ENCODE measurements around the gene PLA2G4A.

PLA2G4A gene

DNA sequence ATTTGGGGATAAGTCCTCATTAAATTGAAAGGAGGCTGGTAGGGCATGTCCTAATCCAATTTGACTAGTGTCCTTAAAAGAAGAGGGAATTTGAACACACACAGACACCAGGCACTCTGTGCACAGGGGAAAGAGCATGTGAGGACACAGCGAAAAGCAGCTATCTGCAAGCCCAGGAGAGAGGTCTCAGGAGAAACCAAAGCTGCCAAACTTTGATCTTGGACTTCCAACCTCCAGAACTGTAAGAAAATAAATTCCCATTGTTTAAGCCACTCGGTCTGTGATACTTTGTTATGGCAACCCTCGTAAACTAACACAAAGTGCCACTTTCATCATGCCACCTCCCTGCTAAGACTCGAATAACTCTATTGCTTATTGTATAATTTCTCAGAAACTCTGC is 13.8 kb downstream of the PLA2G4A start:
- no peak overlapping the region for H3K4me3 ChIP-seq (ENCODE audit: low read length)
- TF ChIP-seq, protein P1, sequence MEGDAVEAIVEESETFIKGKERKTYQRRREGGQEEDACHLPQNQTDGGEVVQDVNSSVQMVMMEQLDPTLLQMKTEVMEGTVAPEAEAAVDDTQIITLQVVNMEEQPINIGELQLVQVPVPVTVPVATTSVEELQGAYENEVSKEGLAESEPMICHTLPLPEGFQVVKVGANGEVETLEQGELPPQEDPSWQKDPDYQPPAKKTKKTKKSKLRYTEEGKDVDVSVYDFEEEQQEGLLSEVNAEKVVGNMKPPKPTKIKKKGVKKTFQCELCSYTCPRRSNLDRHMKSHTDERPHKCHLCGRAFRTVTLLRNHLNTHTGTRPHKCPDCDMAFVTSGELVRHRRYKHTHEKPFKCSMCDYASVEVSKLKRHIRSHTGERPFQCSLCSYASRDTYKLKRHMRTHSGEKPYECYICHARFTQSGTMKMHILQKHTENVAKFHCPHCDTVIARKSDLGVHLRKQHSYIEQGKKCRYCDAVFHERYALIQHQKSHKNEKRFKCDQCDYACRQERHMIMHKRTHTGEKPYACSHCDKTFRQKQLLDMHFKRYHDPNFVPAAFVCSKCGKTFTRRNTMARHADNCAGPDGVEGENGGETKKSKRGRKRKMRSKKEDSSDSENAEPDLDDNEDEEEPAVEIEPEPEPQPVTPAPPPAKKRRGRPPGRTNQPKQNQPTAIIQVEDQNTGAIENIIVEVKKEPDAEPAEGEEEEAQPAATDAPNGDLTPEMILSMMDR (conservative IDR thresholded peaks at IDR 0.05; ENCODE audit: low read length): no peak
- DNase-seq (ENCODE audit: low read depth): no peak

DNA sequence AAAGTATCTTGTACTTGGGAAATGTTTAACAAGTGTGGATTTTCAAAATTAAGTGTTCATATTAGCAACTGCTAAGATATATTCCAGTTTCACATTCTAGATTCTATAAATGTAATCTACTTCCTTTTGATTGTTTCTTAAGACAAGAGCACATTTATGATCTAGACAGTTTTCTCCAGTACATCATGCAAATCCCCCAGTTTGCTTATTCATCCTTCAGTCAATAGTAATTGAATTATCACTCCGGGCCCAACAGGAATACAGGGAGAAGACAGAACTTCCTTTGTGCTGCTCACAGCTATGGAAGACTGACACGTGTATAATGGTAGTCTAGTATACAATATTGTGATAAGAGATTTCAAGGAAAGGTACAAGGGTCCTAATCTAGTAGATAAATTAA is 14.5 kb downstream of the PLA2G4A start:
- no peak overlapping the region for H3K4me3 ChIP-seq (ENCODE audit: low read length)
- TF ChIP-seq, protein P1 (conservative IDR thresholded peaks at IDR 0.05; ENCODE audit: low read length): no peak
- DNase-seq (ENCODE audit: low read depth): no peak

DNA sequence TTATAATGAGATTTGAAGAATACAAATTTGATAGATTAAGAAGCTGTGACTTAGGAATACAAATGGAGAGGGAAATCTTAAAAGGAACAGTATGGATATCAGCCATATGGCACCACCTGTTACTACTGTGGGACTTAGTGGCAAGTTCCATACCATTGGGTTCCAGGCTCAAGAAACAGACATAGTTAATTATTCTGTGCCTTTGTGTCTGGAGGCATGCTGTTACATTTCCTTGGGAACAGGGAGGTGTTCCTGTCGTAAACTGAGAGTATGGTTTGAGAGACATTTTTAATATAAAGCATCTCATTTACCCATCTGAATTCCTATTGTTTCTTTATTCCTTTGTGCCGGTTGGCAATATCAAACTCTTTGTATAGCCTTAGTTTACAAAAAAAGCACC is 15.2 kb downstream of the PLA2G4A start:
- TF ChIP-seq, protein P1 (conservative IDR thresholded peaks at IDR 0.05; ENCODE audit: low read length): no peak
- no peak overlapping the region for H3K4me3 ChIP-seq (ENCODE audit: low read length)
- DNase-seq (ENCODE audit: low read depth): no peak

DNA sequence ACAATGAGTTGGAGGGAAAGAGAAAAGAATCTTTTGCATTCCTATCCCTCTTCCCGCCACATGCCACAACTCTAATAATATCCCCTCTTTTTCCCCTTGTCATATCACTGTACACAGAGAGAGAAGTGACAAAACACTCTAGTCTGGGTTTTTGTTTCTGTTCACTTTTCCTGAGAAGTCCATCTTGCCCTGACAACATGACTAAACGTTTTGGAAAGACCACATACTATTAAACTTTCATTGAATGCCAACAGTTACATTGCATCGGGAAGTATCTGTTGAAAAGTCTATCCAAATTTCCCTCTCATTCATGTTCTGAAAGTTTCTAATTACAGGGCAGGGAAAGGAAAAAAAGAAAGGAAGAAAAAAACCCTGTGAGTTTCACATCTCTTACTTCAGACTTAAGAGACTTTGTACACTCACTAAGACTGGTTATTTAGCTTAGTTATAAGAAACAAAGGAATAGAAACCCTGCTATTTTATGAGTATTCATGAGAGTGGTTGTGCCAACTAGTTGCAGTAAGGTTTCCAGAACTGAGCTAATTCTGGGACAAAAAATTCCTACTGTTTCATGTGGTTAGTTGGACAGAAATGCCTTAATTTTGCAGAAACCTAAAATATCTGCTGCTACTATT is 16.9 kb downstream of the PLA2G4A start:
- TF ChIP-seq, protein P1 (conservative IDR thresholded peaks at IDR 0.05; ENCODE audit: low read length): no peak
- H3K4me3 ChIP-seq (ENCODE audit: low read length): no peak overlapping the region
- DNase-seq (ENCODE audit: low read depth): no peak

DNA sequence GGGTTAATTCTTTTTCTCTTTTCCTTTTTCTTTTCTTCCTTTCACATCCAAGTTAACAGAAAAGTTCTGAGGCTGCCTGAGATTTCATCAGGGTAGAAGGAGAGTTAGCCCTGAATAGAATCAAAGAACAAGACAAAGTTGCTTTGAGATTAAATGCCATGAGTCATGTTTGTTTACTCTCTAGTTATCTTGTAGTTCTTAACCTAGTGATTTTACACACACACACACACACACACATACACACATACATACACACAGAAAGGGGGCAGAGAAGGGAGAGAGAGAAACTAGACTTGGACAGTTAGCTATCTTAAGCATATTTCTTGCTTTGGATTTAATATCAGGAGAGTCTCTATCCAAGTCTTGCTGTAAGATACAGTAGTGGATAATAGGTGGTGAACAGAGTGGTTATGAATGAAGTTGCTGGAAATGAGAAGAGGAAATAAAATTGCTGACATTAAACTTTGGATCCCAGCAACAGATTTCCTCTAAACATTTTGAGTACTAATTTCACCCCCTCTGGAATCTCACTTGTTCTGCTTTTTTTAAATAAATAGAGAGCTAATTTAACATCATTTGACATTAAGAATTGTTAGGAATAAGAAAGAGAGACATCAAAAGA is 19.9 kb downstream of the PLA2G4A start:
- H3K4me3 ChIP-seq (ENCODE audit: low read length): no peak overlapping the region
- TF ChIP-seq, protein P1 (conservative IDR thresholded peaks at IDR 0.05; ENCODE audit: low read length): no peak
- DNase-seq (ENCODE audit: low read depth): no peak

DNA sequence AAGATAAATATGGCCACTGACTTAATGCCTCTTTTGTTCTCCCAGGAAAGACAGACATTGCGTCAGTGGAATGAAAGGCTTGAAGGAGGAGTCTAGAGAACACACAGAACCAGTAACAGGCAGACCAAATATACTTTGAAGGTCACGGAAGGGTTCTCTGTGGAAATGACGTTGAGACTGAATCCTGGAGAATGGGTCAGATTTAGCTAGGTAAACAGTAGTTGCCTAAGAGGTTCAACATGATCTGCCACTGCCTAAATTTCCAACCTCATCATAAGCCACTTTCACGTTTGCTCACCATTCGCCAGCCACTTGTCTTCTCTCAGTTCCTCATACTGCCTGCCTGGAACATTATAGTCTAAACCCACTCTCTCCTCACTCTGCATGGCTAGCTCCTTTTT is 20.5 kb downstream of the PLA2G4A start:
- no peak overlapping the region for H3K4me3 ChIP-seq (ENCODE audit: low read length)
- no peak for DNase-seq (ENCODE audit: low read depth)
- TF ChIP-seq, protein P1 (conservative IDR thresholded peaks at IDR 0.05; ENCODE audit: low read length): no peak

DNA sequence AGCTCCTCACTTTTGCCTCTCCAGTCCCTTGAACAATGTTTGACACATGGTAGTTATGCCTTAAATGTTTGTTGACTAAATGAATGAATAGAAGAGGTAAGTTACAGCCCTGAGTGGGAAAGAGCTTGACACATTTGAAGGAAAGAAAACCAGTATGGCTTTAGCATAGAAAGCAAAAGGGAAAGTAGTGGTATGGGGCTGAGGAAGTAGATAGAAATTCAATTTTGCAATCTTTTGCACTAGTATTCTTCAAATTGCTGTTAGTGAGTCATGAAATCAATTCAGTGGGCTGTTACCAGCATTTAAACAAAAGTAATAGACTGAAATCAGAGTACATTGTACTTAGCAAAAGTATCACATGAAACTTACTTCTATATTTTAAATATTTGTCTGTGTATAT is 21.1 kb downstream of the PLA2G4A start:
- TF ChIP-seq, protein P1 (conservative IDR thresholded peaks at IDR 0.05; ENCODE audit: low read length): no peak
- H3K4me3 ChIP-seq (ENCODE audit: low read length): no peak overlapping the region
- no peak for DNase-seq (ENCODE audit: low read depth)

All from AG10803 (cell line).